Right lobe of liver (tissue), 4 donors: ENCODE measurements around the gene CNOT4.

Experiments used
- POLR2A ChIP-seq: fragments of 450-650 bp; IDR thresholded peaks from one replicate; pipeline ENCODE4 v1.6.1; 2017; ENCODE audit warnings: antibody characterized with exemption, mild to moderate bottlenecking
- TF ChIP-seq, protein P1 (sequence below), 4 donors: fragments of 200-600 bp in 3 of 4; fragments of 450-650 bp in 1 of 4; IDR thresholded peaks; one replicate each; pipeline versions ENCODE4 v1.5.1 to v1.8.0; 2016 to 2022; ENCODE audit warnings: antibody characterized with exemption in 4 of 4, mild to moderate bottlenecking in 2 of 4
- donor health status: DM: no; HTN: no; CAD: no.
- donor health status: DM: no; HTN: no; CAD: no.
- donor health status: DM: no; HTN: yes; CAD: no.

DNA sequence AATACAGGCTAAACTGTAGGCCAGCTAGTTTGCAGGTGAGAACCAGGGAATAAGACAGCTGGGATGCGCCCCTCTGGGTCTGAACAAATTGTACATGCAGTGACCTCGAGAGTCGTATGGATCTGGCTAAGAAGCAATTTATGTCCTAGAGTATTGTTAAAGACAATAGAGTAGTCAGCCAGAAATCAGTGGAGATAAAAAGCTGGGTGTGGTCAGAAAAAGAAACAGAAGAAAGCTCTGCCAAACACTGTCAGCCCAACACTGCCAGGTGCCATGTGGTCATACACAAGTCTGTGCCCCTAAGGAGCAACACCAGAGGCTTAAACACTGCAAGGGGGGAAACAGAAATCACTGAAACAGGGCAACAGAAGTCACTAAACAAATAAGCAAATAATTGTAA is 62.2 kb downstream of the CNOT4 start:
- TF ChIP-seq, protein P1, sequence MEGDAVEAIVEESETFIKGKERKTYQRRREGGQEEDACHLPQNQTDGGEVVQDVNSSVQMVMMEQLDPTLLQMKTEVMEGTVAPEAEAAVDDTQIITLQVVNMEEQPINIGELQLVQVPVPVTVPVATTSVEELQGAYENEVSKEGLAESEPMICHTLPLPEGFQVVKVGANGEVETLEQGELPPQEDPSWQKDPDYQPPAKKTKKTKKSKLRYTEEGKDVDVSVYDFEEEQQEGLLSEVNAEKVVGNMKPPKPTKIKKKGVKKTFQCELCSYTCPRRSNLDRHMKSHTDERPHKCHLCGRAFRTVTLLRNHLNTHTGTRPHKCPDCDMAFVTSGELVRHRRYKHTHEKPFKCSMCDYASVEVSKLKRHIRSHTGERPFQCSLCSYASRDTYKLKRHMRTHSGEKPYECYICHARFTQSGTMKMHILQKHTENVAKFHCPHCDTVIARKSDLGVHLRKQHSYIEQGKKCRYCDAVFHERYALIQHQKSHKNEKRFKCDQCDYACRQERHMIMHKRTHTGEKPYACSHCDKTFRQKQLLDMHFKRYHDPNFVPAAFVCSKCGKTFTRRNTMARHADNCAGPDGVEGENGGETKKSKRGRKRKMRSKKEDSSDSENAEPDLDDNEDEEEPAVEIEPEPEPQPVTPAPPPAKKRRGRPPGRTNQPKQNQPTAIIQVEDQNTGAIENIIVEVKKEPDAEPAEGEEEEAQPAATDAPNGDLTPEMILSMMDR (IDR thresholded peaks at IDR 0.05) = no peak
- TF ChIP-seq POLR2A = no peak
